K562 (cell line): ENCODE data around the gene ASB18. TPM values are rescaled to one million over a fixed set of nuclear protein-coding genes. Genes with fewer than 3 reads are reported as not detected.

Experiments
- ATAC-seq: fragments of 200-7000 bp; cut with Tn5 transposase; 3 replicates; pipeline ENCODE4 v1.9.1; 2020; ENCODE audit warnings: moderate library complexity
- BruUV-seq: library from RNA; stranded (reverse); fragments of 400-500 nt; replicated peaks from 2 replicates; lab custom pipeline; 2021; lab: Mats Ljungman, UMichigan
- CTCF ChIA-PET: fragments of 300-600 bp; formaldehyde crosslinking; extraction: SDS; loops from one replicate; lab custom pipeline; 2021; ENCODE audit warnings: low intra/inter-chr PET ratio; lab: Yijun Ruan, JAX
- POLR2A ChIA-PET: fragments of 300-600, 350-650 bp; sonication (Branson Sonifier 250); formaldehyde crosslinking; extraction: SDS; loops from one replicate; lab custom pipeline; 2021; ENCODE audit warnings: antibody characterized with exemption, inconsistent platforms; lab: Yijun Ruan, JAX
- DNase-seq, 4 experiments: peaks; one replicate each; pipeline versions ENCODE4 v3.0.0 to v3.0.0-alpha.2; 2011 to 2018; ENCODE audit warnings: low spot score in 3 of 4, mixed read lengths in 3 of 4; ENCODE audit errors: extremely low read depth in 1 of 4
- FAIRE-seq: peaks from 2 replicates; lab custom pipeline; 2011; peaks lifted over from hg19 to GRCh38; lab: Jason Lieb, UNC
- H2AFZ ChIP-seq: 2 replicates; pipeline ENCODE4 v1.6.0; 2011; ENCODE audit warnings: low read depth, low read length, control low read depth, inconsistent platforms
- H3K27ac ChIP-seq: fragments of 200-600 bp; 3 replicates; pipeline ENCODE4 v1.8.0; 2011; ENCODE audit warnings: low read depth, mild to moderate bottlenecking, control low read depth, inconsistent platforms, low read length, moderate library complexity, mixed read lengths; ENCODE audit errors: extremely low read depth
- H3K27me3 ChIP-seq, 2 experiments: fragments of 300-600 bp in 1 of 2; 2 replicates in 1 of 2; 3 replicates in 1 of 2; pipeline versions ENCODE4 v1.6.0 to v1.8.0; 2011; ENCODE audit warnings: inconsistent platforms in 2 of 2, low read length in 2 of 2, mild to moderate bottlenecking in 1 of 2, mixed read lengths in 1 of 2, moderate library complexity in 1 of 2; ENCODE audit not compliant: control insufficient read depth in 2 of 2, insufficient read depth in 2 of 2
- H3K36me3 ChIP-seq: fragments of 300-600 bp; 3 replicates; pipeline ENCODE4 v1.8.0; 2011; ENCODE audit warnings: mild to moderate bottlenecking, low read length, inconsistent platforms; ENCODE audit not compliant: control insufficient read depth, insufficient read depth
- H3K4me1 ChIP-seq, 2 experiments: fragments of 200-600 bp in 1 of 2; replicated peaks in 1 of 2; 2 replicates in 1 of 2; 3 replicates in 1 of 2; pipeline versions ENCODE4 v1.5.1 to v1.8.0; 2011; ENCODE audit warnings: inconsistent platforms in 2 of 2, low read length in 2 of 2, mild to moderate bottlenecking in 1 of 2, mixed read lengths in 1 of 2, moderate library complexity in 1 of 2; ENCODE audit not compliant: control insufficient read depth in 2 of 2, insufficient read depth in 2 of 2
- H3K4me2 ChIP-seq: 2 replicates; pipeline ENCODE4 v1.6.1; 2011; ENCODE audit warnings: low read length, control low read depth, inconsistent platforms, mixed read lengths; ENCODE audit not compliant: insufficient read depth
- H3K4me3 ChIP-seq: fragments of 200-600 bp; sonication (generic), shearing (Covaris generic); 2 replicates; pipeline ENCODE4 v1.5.1; 2016; ENCODE audit warnings: control low read depth, inconsistent platforms
- H3K79me2 ChIP-seq: fragments of 200-600 bp; 3 replicates; pipeline ENCODE4 v1.8.0; 2011; ENCODE audit warnings: low read length, inconsistent platforms; ENCODE audit not compliant: control insufficient read depth, insufficient read depth
- H3K9ac ChIP-seq, 2 experiments: 2 replicates each; pipeline versions ENCODE4 v1.6.0 to v1.6.1; 2011; ENCODE audit warnings: low read depth in 2 of 2, low read length in 2 of 2, control low read depth in 1 of 2, inconsistent platforms in 1 of 2, mild to moderate bottlenecking in 1 of 2, mixed read lengths in 1 of 2; ENCODE audit not compliant: insufficient read depth in 1 of 2
- H3K9me1 ChIP-seq: one replicate; pipeline ENCODE4 v1.6.0; 2011; ENCODE audit warnings: inconsistent platforms, mild to moderate bottlenecking, low read length, moderate library complexity; ENCODE audit not compliant: control insufficient read depth, insufficient read depth
- H3K9me3 ChIP-seq: replicated peaks from 2 replicates; pipeline ENCODE4 v1.5.1; 2011; ENCODE audit warnings: low read depth, low read length, inconsistent platforms; ENCODE audit not compliant: control insufficient read depth, insufficient read depth
- H4K20me1 ChIP-seq: replicated peaks from 2 replicates; pipeline ENCODE4 v1.6.1; 2011; ENCODE audit warnings: low read length, inconsistent platforms, mixed read lengths; ENCODE audit not compliant: control insufficient read depth, insufficient read depth
- EZH2 ChIP-seq: IDR thresholded peaks from 2 replicates; pipeline ENCODE4 v1.6.1; 2012; ENCODE audit warnings: low read depth, mild to moderate bottlenecking, inconsistent platforms, low read length, borderline replicate concordance
- HDAC8 ChIP-seq: fragments of 450-650 bp; IDR thresholded peaks from 2 replicates; pipeline ENCODE4 v1.6.1; 2016; ENCODE audit warnings: mild to moderate bottlenecking, missing genetic modification characterization, moderate library complexity, missing compliant biosample characterization
- KAT2B ChIP-seq: IDR thresholded peaks from one replicate; pipeline ENCODE4 v1.6.1; 2012; ENCODE audit warnings: low read depth, mild to moderate bottlenecking, control low read depth, inconsistent platforms, low read length, moderate library complexity
- LEF1 ChIP-seq: fragments of 450-650 bp; IDR thresholded peaks from 2 replicates; pipeline ENCODE4 v1.6.1; 2016; ENCODE audit warnings: mild to moderate bottlenecking
- MNT ChIP-seq, 2 experiments: fragments of 450-650 bp; conservative IDR thresholded peaks; 2 replicates each; pipeline ENCODE4 v1.6.1; 2017; ENCODE audit warnings: mild to moderate bottlenecking in 2 of 2, moderate library complexity in 2 of 2
- NFATC3 ChIP-seq: fragments of 450-650 bp; IDR thresholded peaks from 2 replicates; pipeline ENCODE4 v1.6.1; 2017; ENCODE audit warnings: mild to moderate bottlenecking
- NFRKB ChIP-seq: fragments of 450-650 bp; IDR thresholded peaks from 2 replicates; pipeline ENCODE4 v1.6.1; 2016; ENCODE audit warnings: low read depth
- POLR2AphosphoS2 ChIP-seq: IDR thresholded peaks from 2 replicates; pipeline ENCODE4 v1.6.1; 2012; ENCODE audit warnings: low read length, improper control_type of control experiment
- SRSF7 ChIP-seq: fragments of 200-400 bp; formaldehyde crosslinking; optimal IDR thresholded peaks from 2 replicates; pipeline ENCODE3; 2017; ENCODE audit warnings: mild to moderate bottlenecking, low read depth, low read length
- TFAP4 ChIP-seq: sonication (generic); formaldehyde crosslinking; IDR thresholded peaks from 2 replicates; pipeline ENCODE4 v1.8.0; 2022; ENCODE audit warnings: missing genetic modification reagents, mild to moderate bottlenecking, moderate library complexity, borderline replicate concordance
- ZFP36 ChIP-seq: fragments of 150-350 bp; IDR thresholded peaks from 2 replicates; pipeline ENCODE4 v1.6.1; 2018; ENCODE audit warnings: low read length, low read depth; ENCODE audit not compliant: partially characterized antibody
- ZNF407 ChIP-seq: fragments of 450-650 bp; IDR thresholded peaks from 2 replicates; pipeline ENCODE4 v1.6.1; 2016; ENCODE audit warnings: low read depth
- ZNF408 ChIP-seq: fragments of 250-450 bp; sonication (Bioruptor Pico); IDR thresholded peaks from 2 replicates; pipeline ENCODE4 v1.4.0; 2020; ENCODE audit warnings: low read depth, mild to moderate bottlenecking, moderate library complexity
- ZNF444 ChIP-seq: fragments of 250-450 bp; sonication (Bioruptor Pico); IDR thresholded peaks from 2 replicates; pipeline ENCODE4 v1.4.0; 2020; ENCODE audit warnings: mild to moderate bottlenecking, moderate library complexity
- WGBS: fragments of 100-300 bp; shearing (Covaris generic); methylation state at CpG from one replicate; pipeline ENCODE4 v1.1.6; 2016; ENCODE audit warnings: low coverage, mixed read lengths; ENCODE audit not compliant: insufficient coverage; ENCODE audit errors: missing lambda C conversion rate; 5-methylcytosine and 5-hydroxymethylcytosine counted together
- in situ Hi-C: fragments of 300-500 bp; cut with MboI; formaldehyde crosslinking; loops from 4 replicates; pipeline ENCODE4 v1.15.0; 2018; ENCODE audit warnings: inconsistent platforms, mixed read lengths
- intact Hi-C: fragments of 100-400 bp; cut with micrococcal nuclease; formaldehyde crosslinking; loops from 2 replicates; pipeline ENCODE4 v1.14.2; 2022
- polyA plus RNA-seq, 8 experiments: library from polyadenylated mRNA; depleted of rRNA in 4 of 8; stranded (reverse) in 5 of 8; unstranded in 3 of 8; fragments of >200 nt; fragmentation: Nextera tagmentation in 2 of 8; fragmentation: Illumina TruSeq in 1 of 8; extraction: Ambion mirVana in 2 of 8; extraction: Trizol in 1 of 8; gene quantifications; 2 replicates each; pipeline versions ENCODE4 v1.2.1 to v1.2.3, GENCODE V29; 2011 to 2014; ENCODE audit warnings: inconsistent platforms in 1 of 8, missing spikeins in 1 of 8
- total RNA-seq, 7 experiments: library from RNA; depleted of rRNA in 6 of 7; stranded (reverse); fragments of >200 nt in 6 of 7; fragmentation: Illumina TruSeq in 2 of 7; extraction: Trizol in 2 of 7; gene quantifications; 2 replicates each; pipeline versions ENCODE4 v1.2.1 to v1.2.3, GENCODE V29; 2011 to 2021; ENCODE audit warnings: low replicate concordance in 1 of 7

Gene ASB18
- total and polyA plus RNA-seq, 9 of the 15 experiments (the other 6 are each of a cell fraction or from before 2014, with no cell fraction given), result not detected

- no peak for DNase-seq
- Histone ChIP-seq H3K4me1 (no peaks in the 10 kb centered on the region), H4K20me1 (no peaks in the 10 kb centered on the region), H3K27me3 (peaks cover 0 to 5% of the 10 kb centered on the region in 2 experiments; a peak in 2 of 5 replicates), H3K9me3 (no peaks in the 10 kb centered on the region), H3K36me3 (no peaks in the 10 kb centered on the region), H2AFZ (no peak overlapping the region)
- CTCF ChIA-PET, result no interaction called here
- BruUV-seq, result no TSS peak
- in situ Hi-C loops, result no loop called here
- WGBS, result 2% methylated on average over 6 of the region's 6 CpGs
- ATAC-seq, result no peak
- TF ChIP-seq ZNF408 (CRISPR knock-in tag) (no peak), TFAP4 (no peak), NFRKB (no peak), HDAC8 (tag) (no peak), ZFP36 (no peak), KAT2B (no peak), EZH2 (no peak), MNT (conservative IDR thresholded peaks at IDR 0.05) (no peak), NFATC3 (no peak), POLR2AphosphoS2 (no peak), ZNF444 (CRISPR knock-in tag) (no peak), SRSF7 (no peak), ZNF407 (no peak), LEF1 (no peak)
- TF ChIP-seq, all 486 proteins: peak for 0
- Histone ChIP-seq H3K4me3 (no peak overlapping the region), H3K27ac (no peak overlapping the region), H3K4me2 (no peak overlapping the region), H3K9me1 (no peaks in the 10 kb centered on the region), H3K79me2 (no peaks in the 10 kb centered on the region), H3K9ac (no peak overlapping the region)
- intact Hi-C loops, result no loop called here
- POLR2A ChIA-PET, result no interaction called here
- no peak for FAIRE-seq
Observed at GRCh38 chr2:236302555-236302954, 38.3 kb upstream of the ASB18 start.
